ENCODE results near the gene VPS52. TPM values are rescaled to one million over a fixed set of nuclear protein-coding genes. Genes with fewer than 3 reads are reported as not detected.

The VPS52 gene
- total RNA-seq, 1 experiment from 2014 or later, result 47.1 TPM

- H2AFZ ChIP-seq (ENCODE audit: low read length), result no peak overlapping the region
- no CpG with 5 or more reads among the region's 17 CpGs for WGBS (ENCODE audit: extremely low coverage, insufficient read length, low lambda C conversion rate)
- no peaks in the 10 kb centered on the region for H3K9me3 ChIP-seq (ENCODE audit: control insufficient read depth, low read depth, low read length)
- Mint-ChIP-seq H3K27ac (no peak overlapping the region; a peak in 1 of 7 replicates), H3K4me3 (peak overlapping the region; percentile 94 to 98), H3K4me1 (peaks cover 54 to 59% of the 10 kb centered on the region in 2 experiments), H3K9me3 (no peaks in the 10 kb centered on the region), H3K36me3 (ENCODE audit: insufficient read depth in 1 of 3, low read depth in 3 of 3) (peaks cover 18 to 42% (median 34%) of the 10 kb centered on the region in 3 experiments; a peak in 6 of 7 replicates), H3K27me3 (ENCODE audit: low read depth) (no peaks in the 10 kb centered on the region; the same call in 1 of the 2 replicates)
- H2AK5ac ChIP-seq (ENCODE audit: insufficient read length, low read length), result no peak overlapping the region
- H3K27me3 ChIP-seq (ENCODE audit: insufficient read depth, low read length), result no peaks in the 10 kb centered on the region
- no peak overlapping the region for H3K18ac ChIP-seq (ENCODE audit: insufficient read length, low read depth, low read length)
- no peak overlapping the region for H2BK15ac ChIP-seq (ENCODE audit: low read depth, low read length)
- no peak overlapping the region for H2BK20ac ChIP-seq (ENCODE audit: low read depth, low read length, poor library complexity, severe bottlenecking)
- no peak for TF ChIP-seq CTCF (conservative IDR thresholded peaks at IDR 0.05)
- no peaks in the 10 kb centered on the region for H4K20me1 ChIP-seq (ENCODE audit: control insufficient read depth, insufficient read depth, insufficient read length)
- H4K8ac ChIP-seq (replicated peaks; ENCODE audit: insufficient read length, low read depth, low read length), result no peak overlapping the region
- H4K5ac ChIP-seq (ENCODE audit: insufficient read length, low read depth, low read length), result no peak overlapping the region
- peaks cover 31% of the 10 kb centered on the region for H3K23me2 ChIP-seq (ENCODE audit: insufficient read length, low read depth, low read length, poor library complexity, severe bottlenecking)
- no peak overlapping the region for H2BK5ac ChIP-seq (ENCODE audit: insufficient read length, low read length)
- H3K4me2 ChIP-seq (ENCODE audit: insufficient read depth, insufficient read length, low read length), result no peak overlapping the region
- H3K27ac ChIP-seq (ENCODE audit: insufficient read length, low read depth, low read length), result no peak overlapping the region
- H2BK12ac ChIP-seq (ENCODE audit: insufficient read length, low read depth, low read length), result no peak overlapping the region
- H3K56ac ChIP-seq (ENCODE audit: insufficient read length, low read depth, low read length), result no peak overlapping the region
- H3T11ph ChIP-seq (ENCODE audit: low read length), result no peak overlapping the region
- no peak overlapping the region for H3K9ac ChIP-seq (ENCODE audit: extremely low read depth, insufficient read length, low read length)
- no peak overlapping the region for H3K4ac ChIP-seq (ENCODE audit: low read depth, low read length)
- no peak overlapping the region for H2BK120ac ChIP-seq (ENCODE audit: low read depth, low read length, poor library complexity, severe bottlenecking)
- H3K4me1 ChIP-seq (ENCODE audit: insufficient read depth, low read length), result no peaks in the 10 kb centered on the region; the same call in 1 of the 2 replicates
- no peak overlapping the region for H3K23ac ChIP-seq (ENCODE audit: insufficient read length, low read depth, low read length)
- H4K91ac ChIP-seq (ENCODE audit: insufficient read length, low read depth, low read length), result no peak overlapping the region
- no peak for DNase-seq
- H3K14ac ChIP-seq (ENCODE audit: insufficient read depth, low read length), result no peak overlapping the region
- no peaks in the 10 kb centered on the region; the same call in 1 of the 2 replicates for H3K79me2 ChIP-seq (ENCODE audit: insufficient read depth, low read length)
- H3K79me1 ChIP-seq (ENCODE audit: insufficient read depth, low read depth, low read length, poor library complexity, severe bottlenecking), result peaks cover 4% of the 10 kb centered on the region
Measured at GRCh38 chr6:33315793-33316602, 44.3 kb upstream of the VPS52 start.
